K562 (cell line): ENCODE data around the gene AGBL1. TPM values are rescaled to one million over a fixed set of nuclear protein-coding genes. Genes with fewer than 3 reads are reported as not detected.

ENCODE experiments used
- ATAC-seq: fragments of 200-7000 bp; cut with Tn5 transposase; 3 replicates; pipeline ENCODE4 v1.9.1; 2020; ENCODE audit warnings: moderate library complexity
- BruUV-seq: library from RNA; stranded (reverse); fragments of 400-500 nt; replicated peaks from 2 replicates; lab custom pipeline; 2021; lab: Mats Ljungman, UMichigan
- CTCF ChIA-PET: fragments of 300-600 bp; formaldehyde crosslinking; extraction: SDS; loops from one replicate; lab custom pipeline; 2021; ENCODE audit warnings: low intra/inter-chr PET ratio; lab: Yijun Ruan, JAX
- POLR2A ChIA-PET: fragments of 300-600, 350-650 bp; sonication (Branson Sonifier 250); formaldehyde crosslinking; extraction: SDS; loops from one replicate; lab custom pipeline; 2021; ENCODE audit warnings: antibody characterized with exemption, inconsistent platforms; lab: Yijun Ruan, JAX
- DNase-seq, 4 experiments: peaks; one replicate each; pipeline versions ENCODE4 v3.0.0 to v3.0.0-alpha.2; 2011 to 2018; ENCODE audit warnings: low spot score in 3 of 4, mixed read lengths in 3 of 4; ENCODE audit errors: extremely low read depth in 1 of 4
- FAIRE-seq: peaks from 2 replicates; lab custom pipeline; 2011; peaks lifted over from hg19 to GRCh38; lab: Jason Lieb, UNC
- H2AFZ ChIP-seq: 2 replicates; pipeline ENCODE4 v1.6.0; 2011; ENCODE audit warnings: low read depth, low read length, control low read depth, inconsistent platforms
- H3K27ac ChIP-seq: fragments of 200-600 bp; 3 replicates; pipeline ENCODE4 v1.8.0; 2011; ENCODE audit warnings: low read depth, mild to moderate bottlenecking, control low read depth, inconsistent platforms, low read length, moderate library complexity, mixed read lengths; ENCODE audit errors: extremely low read depth
- H3K27me3 ChIP-seq, 2 experiments: fragments of 300-600 bp in 1 of 2; 2 replicates in 1 of 2; 3 replicates in 1 of 2; pipeline versions ENCODE4 v1.6.0 to v1.8.0; 2011; ENCODE audit warnings: inconsistent platforms in 2 of 2, low read length in 2 of 2, mild to moderate bottlenecking in 1 of 2, mixed read lengths in 1 of 2, moderate library complexity in 1 of 2; ENCODE audit not compliant: control insufficient read depth in 2 of 2, insufficient read depth in 2 of 2
- H3K36me3 ChIP-seq: fragments of 300-600 bp; 3 replicates; pipeline ENCODE4 v1.8.0; 2011; ENCODE audit warnings: mild to moderate bottlenecking, low read length, inconsistent platforms; ENCODE audit not compliant: control insufficient read depth, insufficient read depth
- H3K4me1 ChIP-seq, 2 experiments: fragments of 200-600 bp in 1 of 2; replicated peaks in 1 of 2; 2 replicates in 1 of 2; 3 replicates in 1 of 2; pipeline versions ENCODE4 v1.5.1 to v1.8.0; 2011; ENCODE audit warnings: inconsistent platforms in 2 of 2, low read length in 2 of 2, mild to moderate bottlenecking in 1 of 2, mixed read lengths in 1 of 2, moderate library complexity in 1 of 2; ENCODE audit not compliant: control insufficient read depth in 2 of 2, insufficient read depth in 2 of 2
- H3K4me2 ChIP-seq: 2 replicates; pipeline ENCODE4 v1.6.1; 2011; ENCODE audit warnings: low read length, control low read depth, inconsistent platforms, mixed read lengths; ENCODE audit not compliant: insufficient read depth
- H3K4me3 ChIP-seq: fragments of 200-600 bp; sonication (generic), shearing (Covaris generic); 2 replicates; pipeline ENCODE4 v1.5.1; 2016; ENCODE audit warnings: control low read depth, inconsistent platforms
- H3K79me2 ChIP-seq: fragments of 200-600 bp; 3 replicates; pipeline ENCODE4 v1.8.0; 2011; ENCODE audit warnings: low read length, inconsistent platforms; ENCODE audit not compliant: control insufficient read depth, insufficient read depth
- H3K9ac ChIP-seq, 2 experiments: 2 replicates each; pipeline versions ENCODE4 v1.6.0 to v1.6.1; 2011; ENCODE audit warnings: low read depth in 2 of 2, low read length in 2 of 2, control low read depth in 1 of 2, inconsistent platforms in 1 of 2, mild to moderate bottlenecking in 1 of 2, mixed read lengths in 1 of 2; ENCODE audit not compliant: insufficient read depth in 1 of 2
- H3K9me1 ChIP-seq: one replicate; pipeline ENCODE4 v1.6.0; 2011; ENCODE audit warnings: inconsistent platforms, mild to moderate bottlenecking, low read length, moderate library complexity; ENCODE audit not compliant: control insufficient read depth, insufficient read depth
- H3K9me3 ChIP-seq: replicated peaks from 2 replicates; pipeline ENCODE4 v1.5.1; 2011; ENCODE audit warnings: low read depth, low read length, inconsistent platforms; ENCODE audit not compliant: control insufficient read depth, insufficient read depth
- H4K20me1 ChIP-seq: replicated peaks from 2 replicates; pipeline ENCODE4 v1.6.1; 2011; ENCODE audit warnings: low read length, inconsistent platforms, mixed read lengths; ENCODE audit not compliant: control insufficient read depth, insufficient read depth
- CEBPG ChIP-seq, 3 experiments: fragments of 200-800 bp in 1 of 3; sonication (Bioruptor generic) in 1 of 3; sonication (generic) in 1 of 3; formaldehyde crosslinking in 1 of 3; IDR thresholded peaks in 2 of 3; conservative IDR thresholded peaks in 1 of 3; 2 replicates each; pipeline versions ENCODE4 v1.6.1 to v1.8.0; 2016 to 2022; ENCODE audit warnings: missing compliant biosample characterization in 2 of 3, missing genetic modification characterization in 2 of 3, mild to moderate bottlenecking in 1 of 3, missing genetic modification reagents in 1 of 3
- HNRNPLL ChIP-seq: fragments of 200-400 bp; formaldehyde crosslinking; IDR thresholded peaks from 2 replicates; pipeline ENCODE4 v1.6.1; 2017; ENCODE audit warnings: low read length, low read depth, mild to moderate bottlenecking; ENCODE audit not compliant: poor library complexity, severe bottlenecking
- PHF8 ChIP-seq: fragments of 200-600 bp; sonication (generic); IDR thresholded peaks from 2 replicates; pipeline ENCODE4 v1.6.1; 2012; ENCODE audit warnings: mixed run types, mild to moderate bottlenecking, inconsistent platforms, low read length, moderate library complexity, borderline replicate concordance
- RAD21 ChIP-seq, 2 experiments: fragments of 250-450 bp in 1 of 2; fragments of 450-650 bp in 1 of 2; sonication (Bioruptor Pico) in 1 of 2; formaldehyde crosslinking in 1 of 2; IDR thresholded peaks in 1 of 2; conservative IDR thresholded peaks in 1 of 2; 2 replicates each; pipeline versions ENCODE4 v1.4.0 to v1.8.0; 2020 to 2022; ENCODE audit warnings: mild to moderate bottlenecking in 2 of 2, moderate library complexity in 1 of 2
- SMAD4 ChIP-seq: fragments of 250-450 bp; sonication (Bioruptor Pico); conservative IDR thresholded peaks from 2 replicates; pipeline ENCODE4 v1.8.0; 2021; ENCODE audit warnings: inconsistent platforms, mild to moderate bottlenecking, moderate library complexity
- STAG1 ChIP-seq: sonication (generic); formaldehyde crosslinking; IDR thresholded peaks from 2 replicates; pipeline ENCODE4 v1.5.0; 2020; ENCODE audit warnings: missing genetic modification reagents, borderline replicate concordance
- STAT5A ChIP-seq: IDR thresholded peaks from 2 replicates; pipeline ENCODE4 v1.6.1; 2012; ENCODE audit warnings: low read length, inconsistent platforms, borderline replicate concordance
- THRAP3 ChIP-seq: fragments of 450-650 bp; IDR thresholded peaks from 2 replicates; pipeline ENCODE4 v1.6.1; 2016; ENCODE audit warnings: mild to moderate bottlenecking, inconsistent platforms, borderline replicate concordance
- WGBS: fragments of 100-300 bp; shearing (Covaris generic); methylation state at CpG from one replicate; pipeline ENCODE4 v1.1.6; 2016; ENCODE audit warnings: low coverage, mixed read lengths; ENCODE audit not compliant: insufficient coverage; ENCODE audit errors: missing lambda C conversion rate; 5-methylcytosine and 5-hydroxymethylcytosine counted together
- in situ Hi-C: fragments of 300-500 bp; cut with MboI; formaldehyde crosslinking; loops from 4 replicates; pipeline ENCODE4 v1.15.0; 2018; ENCODE audit warnings: inconsistent platforms, mixed read lengths
- intact Hi-C: fragments of 100-400 bp; cut with micrococcal nuclease; formaldehyde crosslinking; loops from 2 replicates; pipeline ENCODE4 v1.14.2; 2022
- polyA plus RNA-seq, 8 experiments: library from polyadenylated mRNA; depleted of rRNA in 4 of 8; stranded (reverse) in 5 of 8; unstranded in 3 of 8; fragments of >200 nt; fragmentation: Nextera tagmentation in 2 of 8; fragmentation: Illumina TruSeq in 1 of 8; extraction: Ambion mirVana in 2 of 8; extraction: Trizol in 1 of 8; gene quantifications; 2 replicates each; pipeline versions ENCODE4 v1.2.1 to v1.2.3, GENCODE V29; 2011 to 2014; ENCODE audit warnings: inconsistent platforms in 1 of 8, missing spikeins in 1 of 8
- total RNA-seq, 7 experiments: library from RNA; depleted of rRNA in 6 of 7; stranded (reverse); fragments of >200 nt in 6 of 7; fragmentation: Illumina TruSeq in 2 of 7; extraction: Trizol in 2 of 7; gene quantifications; 2 replicates each; pipeline versions ENCODE4 v1.2.1 to v1.2.3, GENCODE V29; 2011 to 2021; ENCODE audit warnings: low replicate concordance in 1 of 7
- TF ChIP-seq, protein P1 (sequence below): sonication (generic); formaldehyde crosslinking; IDR thresholded peaks from 2 replicates; pipeline ENCODE4 v1.8.1; 2022; ENCODE audit warnings: missing genetic modification reagents
- TF ChIP-seq, protein P2 (sequence below), 2 experiments: IDR thresholded peaks in 1 of 2; conservative IDR thresholded peaks in 1 of 2; 2 replicates each; pipeline ENCODE4 v1.6.1; 2016; ENCODE audit warnings: low read depth in 2 of 2, mild to moderate bottlenecking in 1 of 2, missing compliant biosample characterization in 1 of 2, missing genetic modification characterization in 1 of 2, moderate library complexity in 1 of 2
- TF ChIP-seq, protein P3 (sequence below): fragments of 450-650 bp; IDR thresholded peaks from 2 replicates; pipeline ENCODE4 v1.6.1; 2017; ENCODE audit warnings: antibody characterized with exemption

AGBL1 gene
- total and polyA plus RNA-seq, 9 of the 15 experiments (the other 6 are each of a cell fraction or from before 2014, with no cell fraction given), result not detected

DNA sequence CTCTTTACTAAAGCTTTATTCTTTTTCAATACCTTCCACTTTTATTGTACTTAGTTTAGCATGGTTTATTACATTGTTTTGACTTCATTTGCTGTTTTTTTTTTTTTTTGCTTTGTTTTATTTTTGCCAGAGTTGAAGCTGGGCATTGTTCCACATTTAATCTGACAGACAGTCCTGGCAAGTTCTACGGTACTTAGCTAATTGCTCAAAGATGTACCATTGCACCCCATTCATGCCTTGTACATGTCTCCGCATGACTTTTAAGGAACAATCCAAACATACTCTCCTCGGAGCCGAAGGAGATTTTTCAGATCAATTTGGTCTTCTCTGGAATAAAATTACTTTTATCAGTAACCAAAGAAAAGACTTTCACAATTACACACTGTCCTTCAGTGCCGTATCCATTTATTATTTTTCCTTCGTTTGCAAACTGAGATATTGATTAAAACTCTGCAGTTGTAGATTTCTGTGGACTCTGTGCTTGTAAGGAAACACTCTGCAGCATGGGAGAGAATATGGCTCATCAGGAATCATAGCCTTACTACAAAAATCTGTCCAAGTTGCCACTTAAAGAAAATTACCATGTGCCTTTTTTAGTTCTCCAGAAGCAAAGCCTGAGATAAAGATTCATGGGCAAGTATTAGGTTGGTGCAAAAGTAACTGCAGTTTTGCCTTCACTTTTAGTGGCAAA lies 952.0 kb downstream of the AGBL1 start (continued):
- TF ChIP-seq STAG1 (CRISPR knock-in tag) (no peak), STAT5A (no peak)
- TF ChIP-seq, protein P1, sequence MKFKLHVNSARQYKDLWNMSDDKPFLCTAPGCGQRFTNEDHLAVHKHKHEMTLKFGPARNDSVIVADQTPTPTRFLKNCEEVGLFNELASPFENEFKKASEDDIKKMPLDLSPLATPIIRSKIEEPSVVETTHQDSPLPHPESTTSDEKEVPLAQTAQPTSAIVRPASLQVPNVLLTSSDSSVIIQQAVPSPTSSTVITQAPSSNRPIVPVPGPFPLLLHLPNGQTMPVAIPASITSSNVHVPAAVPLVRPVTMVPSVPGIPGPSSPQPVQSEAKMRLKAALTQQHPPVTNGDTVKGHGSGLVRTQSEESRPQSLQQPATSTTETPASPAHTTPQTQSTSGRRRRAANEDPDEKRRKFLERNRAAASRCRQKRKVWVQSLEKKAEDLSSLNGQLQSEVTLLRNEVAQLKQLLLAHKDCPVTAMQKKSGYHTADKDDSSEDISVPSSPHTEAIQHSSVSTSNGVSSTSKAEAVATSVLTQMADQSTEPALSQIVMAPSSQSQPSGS (CRISPR knock-in tag), result no peak

DNA sequence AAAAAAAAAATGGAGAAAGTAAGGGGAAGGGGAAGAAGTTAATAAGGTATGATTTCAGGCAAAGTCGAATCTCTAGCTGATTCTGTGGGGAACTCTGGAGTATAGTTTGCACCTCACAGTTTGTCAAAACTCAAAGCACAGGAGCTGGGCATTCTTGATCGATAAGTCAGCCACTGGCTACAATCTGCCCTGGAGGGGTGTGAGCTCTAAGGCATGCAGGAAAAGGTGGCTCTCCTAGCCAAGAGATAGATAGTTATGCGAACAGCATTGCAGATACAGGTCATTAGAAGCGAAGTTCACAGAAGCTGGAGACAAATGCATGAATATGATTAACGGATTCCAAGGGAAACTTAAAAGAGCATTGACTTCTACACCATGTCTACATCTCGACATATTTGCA lies 952.6 kb downstream of the AGBL1 start:
- H3K4me1 ChIP-seq, result no peaks in the 10 kb centered on the region
- 0% methylated on average over 6 of the region's 6 CpGs for WGBS
- FAIRE-seq, result no peak
- no peak overlapping the region for H3K27ac ChIP-seq
- H3K36me3 ChIP-seq, result no peaks in the 10 kb centered on the region
- H3K9ac ChIP-seq, result no peak overlapping the region
- ChIA-PET CTCF (no interaction called here), POLR2A (no interaction called here)
- no peaks in the 10 kb centered on the region; the same call in none of the 2 replicates for H3K9me3 ChIP-seq
- no peaks in the 10 kb centered on the region for H4K20me1 ChIP-seq
- H3K27me3 ChIP-seq, result no peaks in the 10 kb centered on the region
- no TSS peak for BruUV-seq
- no peak for ATAC-seq
- H3K9me1 ChIP-seq, result no peaks in the 10 kb centered on the region
- intact Hi-C loops, result no loop called here
- in situ Hi-C loops, result no loop called here
- H3K4me2 ChIP-seq, result no peak overlapping the region
- no peak overlapping the region for H2AFZ ChIP-seq
- DNase-seq, result no peak
- H3K4me3 ChIP-seq, result no peak overlapping the region
- no peaks in the 10 kb centered on the region for H3K79me2 ChIP-seq
- TF ChIP-seq, protein P2, sequence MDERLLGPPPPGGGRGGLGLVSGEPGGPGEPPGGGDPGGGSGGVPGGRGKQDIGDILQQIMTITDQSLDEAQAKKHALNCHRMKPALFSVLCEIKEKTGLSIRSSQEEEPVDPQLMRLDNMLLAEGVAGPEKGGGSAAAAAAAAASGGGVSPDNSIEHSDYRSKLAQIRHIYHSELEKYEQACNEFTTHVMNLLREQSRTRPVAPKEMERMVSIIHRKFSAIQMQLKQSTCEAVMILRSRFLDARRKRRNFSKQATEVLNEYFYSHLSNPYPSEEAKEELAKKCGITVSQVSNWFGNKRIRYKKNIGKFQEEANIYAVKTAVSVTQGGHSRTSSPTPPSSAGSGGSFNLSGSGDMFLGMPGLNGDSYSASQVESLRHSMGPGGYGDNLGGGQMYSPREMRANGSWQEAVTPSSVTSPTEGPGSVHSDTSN (CRISPR knock-in tag; IDR thresholded peaks at IDR 0.05; ENCODE audit: low read depth), result no peak
- TF ChIP-seq, protein P2 (tag; conservative IDR thresholded peaks at IDR 0.05; ENCODE audit: low read depth), result no peak
- no peak for TF ChIP-seq THRAP3
- no peak for TF ChIP-seq SMAD4
- no peak for TF ChIP-seq HNRNPLL
- no peak for TF ChIP-seq PHF8
- no peak for TF ChIP-seq RAD21 (CRISPR knock-in tag; conservative IDR thresholded peaks at IDR 0.05 in 1 of 2, IDR thresholded peaks at IDR 0.05 in 1 of 2)
- no peak for TF ChIP-seq CEBPG (CRISPR knock-in tag; IDR thresholded peaks at IDR 0.05)
- TF ChIP-seq CEBPG (tag; conservative IDR thresholded peaks at IDR 0.05 in 1 of 2, IDR thresholded peaks at IDR 0.05 in 1 of 2), result no peak
- TF ChIP-seq, protein P3, sequence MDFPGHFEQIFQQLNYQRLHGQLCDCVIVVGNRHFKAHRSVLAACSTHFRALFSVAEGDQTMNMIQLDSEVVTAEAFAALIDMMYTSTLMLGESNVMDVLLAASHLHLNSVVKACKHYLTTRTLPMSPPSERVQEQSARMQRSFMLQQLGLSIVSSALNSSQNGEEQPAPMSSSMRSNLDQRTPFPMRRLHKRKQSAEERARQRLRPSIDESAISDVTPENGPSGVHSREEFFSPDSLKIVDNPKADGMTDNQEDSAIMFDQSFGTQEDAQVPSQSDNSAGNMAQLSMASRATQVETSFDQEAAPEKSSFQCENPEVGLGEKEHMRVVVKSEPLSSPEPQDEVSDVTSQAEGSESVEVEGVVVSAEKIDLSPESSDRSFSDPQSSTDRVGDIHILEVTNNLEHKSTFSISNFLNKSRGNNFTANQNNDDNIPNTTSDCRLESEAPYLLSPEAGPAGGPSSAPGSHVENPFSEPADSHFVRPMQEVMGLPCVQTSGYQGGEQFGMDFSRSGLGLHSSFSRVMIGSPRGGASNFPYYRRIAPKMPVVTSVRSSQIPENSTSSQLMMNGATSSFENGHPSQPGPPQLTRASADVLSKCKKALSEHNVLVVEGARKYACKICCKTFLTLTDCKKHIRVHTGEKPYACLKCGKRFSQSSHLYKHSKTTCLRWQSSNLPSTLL, result no peak
